ENCODE measurements around the gene COL4A3.

DNA sequence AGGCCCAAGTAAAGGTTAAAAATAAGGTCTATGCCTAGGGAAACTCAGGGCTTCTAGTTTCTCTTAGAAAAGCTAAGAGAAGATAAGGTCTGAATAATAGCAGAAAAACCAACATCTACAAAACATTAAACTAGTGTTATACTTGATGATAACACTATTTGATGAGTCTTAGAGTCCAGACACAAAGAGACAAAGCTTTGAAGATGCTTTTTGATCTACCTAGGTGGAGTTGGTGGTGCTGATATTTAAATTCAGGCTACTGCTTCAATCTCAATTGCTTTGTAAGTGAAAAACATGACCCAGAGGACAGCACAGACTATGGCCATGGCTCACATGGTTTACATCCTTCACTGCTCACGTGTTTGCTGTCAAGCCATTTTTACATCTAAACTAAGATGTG lies 148.9 kb downstream of the COL4A3 start:
- TF ChIP-seq CTCF (IDR thresholded peaks at IDR 0.05) (no peak), POLR2AphosphoS5 (IDR thresholded peaks at IDR 0.05) (no peak)
